IPS DF 6.9 (cell line): ENCODE data around the gene NIPA2.

Experiments
- DNase-seq: peaks from one replicate; pipeline ENCODE4 v3.0.0-alpha.2; 2013; ENCODE audit warnings: low read depth, low spot score
- H3K27ac ChIP-seq: one replicate; pipeline ENCODE4 v1.5.1; 2013; ENCODE audit warnings: low read length, control low read depth
- H3K27me3 ChIP-seq: 2 replicates; pipeline ENCODE4 v1.6.1; 2013; ENCODE audit warnings: mild to moderate bottlenecking, low read length; ENCODE audit not compliant: control insufficient read depth, insufficient read depth
- H3K36me3 ChIP-seq: 2 replicates; pipeline ENCODE4 v1.6.1; 2013; ENCODE audit warnings: low read length; ENCODE audit not compliant: control insufficient read depth, insufficient read depth
- H3K4me1 ChIP-seq: 2 replicates; pipeline ENCODE4 v1.6.1; 2013; ENCODE audit warnings: low read length; ENCODE audit not compliant: control insufficient read depth, insufficient read depth
- H3K4me3 ChIP-seq: 2 replicates; pipeline ENCODE4 v1.5.1; 2013; ENCODE audit warnings: mild to moderate bottlenecking, low read length
- H3K9me3 ChIP-seq: 2 replicates; pipeline ENCODE4 v1.6.1; 2013; ENCODE audit warnings: low read length, inconsistent platforms; ENCODE audit not compliant: control insufficient read depth, insufficient read depth
- WGBS: extraction: QIAGEN DNeasy Blood & Tissue Kit; methylation state at CpG from one replicate; pipeline ENCODE4 v1.1.7; 2013; ENCODE audit warnings: mixed read lengths, missing lambda C conversion rate; ENCODE audit not compliant: insufficient read length, insufficient coverage; 5-methylcytosine and 5-hydroxymethylcytosine counted together

NIPA2 gene

GRCh38 chr15:22874256-22874655 lies 35.8 kb downstream of the NIPA2 start:
- WGBS: no CpG with 5 or more reads among the region's 8 CpGs
- no peak for DNase-seq
- no peaks in the 10 kb centered on the region for H3K9me3 ChIP-seq
- H3K4me3 ChIP-seq: no peak overlapping the region
- H3K27ac ChIP-seq: no peak overlapping the region
- peaks cover 5% of the 10 kb centered on the region; the same call in 1 of the 2 replicates for H3K4me1 ChIP-seq
- no peaks in the 10 kb centered on the region; the same call in 1 of the 2 replicates for H3K36me3 ChIP-seq
- H3K27me3 ChIP-seq: no peaks in the 10 kb centered on the region

- H3K4me3 ChIP-seq: no peak overlapping the region
- H3K27me3 ChIP-seq: no peaks in the 10 kb centered on the region
- no peak for DNase-seq
- H3K36me3 ChIP-seq: no peaks in the 10 kb centered on the region; the same call in 1 of the 2 replicates
- peaks cover 5% of the 10 kb centered on the region; the same call in 1 of the 2 replicates for H3K4me1 ChIP-seq
- no CpG with 5 or more reads among the region's 7 CpGs for WGBS
- H3K27ac ChIP-seq: no peak overlapping the region
- no peaks in the 10 kb centered on the region for H3K9me3 ChIP-seq
Observed at GRCh38 chr15:22874966-22875365, 36.5 kb downstream of the NIPA2 start.

- WGBS: no CpG with 5 or more reads among the region's 5 CpGs
- DNase-seq: no peak
- H3K27me3 ChIP-seq: no peaks in the 10 kb centered on the region
- peaks cover 5% of the 10 kb centered on the region; the same call in 1 of the 2 replicates for H3K4me1 ChIP-seq
- no peak overlapping the region for H3K27ac ChIP-seq
- no peak overlapping the region for H3K4me3 ChIP-seq
- peaks cover 3% of the 10 kb centered on the region; the same call in 1 of the 2 replicates for H3K36me3 ChIP-seq
- H3K9me3 ChIP-seq: no peaks in the 10 kb centered on the region
Observed at GRCh38 chr15:22877117-22877516, 38.7 kb downstream of the NIPA2 start.

GRCh38 chr15:22877607-22878006 lies 39.1 kb downstream of the NIPA2 start:
- peaks cover 3% of the 10 kb centered on the region; the same call in 1 of the 2 replicates for H3K36me3 ChIP-seq
- no CpG with 5 or more reads among the region's 8 CpGs for whole genome bisulfite sequencing

GRCh38 chr15:22878103-22878502 lies 39.6 kb downstream of the NIPA2 start:
- H3K4me3 ChIP-seq: no peak overlapping the region
- peaks cover 5% of the 10 kb centered on the region; the same call in 1 of the 2 replicates for H3K36me3 ChIP-seq
- H3K27me3 ChIP-seq: no peaks in the 10 kb centered on the region
- H3K9me3 ChIP-seq: no peaks in the 10 kb centered on the region
- H3K4me1 ChIP-seq: peaks cover 5% of the 10 kb centered on the region; the same call in 1 of the 2 replicates
- no peak overlapping the region for H3K27ac ChIP-seq
- no peak for DNase-seq
- WGBS: no CpG with 5 or more reads among the region's 10 CpGs

More at GRCh38 chr15:22877607-22878006, 39.1 kb downstream of the NIPA2 start:
- Histone ChIP-seq H3K9me3 (no peaks in the 10 kb centered on the region), H3K4me1 (peaks cover 5% of the 10 kb centered on the region; the same call in 1 of the 2 replicates), H3K27ac (no peak overlapping the region), H3K27me3 (no peaks in the 10 kb centered on the region), H3K4me3 (no peak overlapping the region)
- no peak for DNase-seq

GRCh38 chr15:22880068-22880980 lies 41.9 kb downstream of the NIPA2 start:
- H3K4me3 ChIP-seq: no peak overlapping the region
- no peaks in the 10 kb centered on the region for H3K4me1 ChIP-seq
- no peaks in the 10 kb centered on the region for H3K9me3 ChIP-seq
- H3K27me3 ChIP-seq: no peaks in the 10 kb centered on the region
- WGBS: no CpG with 5 or more reads among the region's 33 CpGs
- H3K27ac ChIP-seq: no peak overlapping the region
- H3K36me3 ChIP-seq: peaks cover 5% of the 10 kb centered on the region; the same call in 1 of the 2 replicates
- DNase-seq: no peak

GRCh38 chr15:22880981-22881738 lies 42.7 kb downstream of the NIPA2 start:
- Histone ChIP-seq H3K36me3 (peaks cover 5% of the 10 kb centered on the region; the same call in 1 of the 2 replicates), H3K9me3 (no peaks in the 10 kb centered on the region), H3K4me1 (no peaks in the 10 kb centered on the region), H3K27me3 (no peaks in the 10 kb centered on the region), H3K4me3 (no peak overlapping the region), H3K27ac (no peak overlapping the region)
- DNase-seq: no peak
- WGBS: no CpG with 5 or more reads among the region's 19 CpGs

GRCh38 chr15:22881739-22882440 lies 43.4 kb downstream of the NIPA2 start:
- Histone ChIP-seq H3K36me3 (peaks cover 5% of the 10 kb centered on the region; the same call in 1 of the 2 replicates), H3K27me3 (no peaks in the 10 kb centered on the region), H3K27ac (no peak overlapping the region), H3K4me1 (no peaks in the 10 kb centered on the region), H3K9me3 (no peaks in the 10 kb centered on the region), H3K4me3 (no peak overlapping the region)
- WGBS: no CpG with 5 or more reads among the region's 25 CpGs
- DNase-seq: no peak

- DNase-seq: no peak
- Histone ChIP-seq H3K27ac (no peak overlapping the region), H3K27me3 (no peaks in the 10 kb centered on the region), H3K36me3 (peaks cover 5% of the 10 kb centered on the region; the same call in 1 of the 2 replicates), H3K9me3 (no peaks in the 10 kb centered on the region), H3K4me1 (no peaks in the 10 kb centered on the region), H3K4me3 (no peak overlapping the region)
- no CpG with 5 or more reads among the region's 13 CpGs for WGBS
Observed at GRCh38 chr15:22883196-22883595, 44.7 kb downstream of the NIPA2 start.

GRCh38 chr15:22884344-22884743 lies 45.9 kb downstream of the NIPA2 start:
- Histone ChIP-seq H3K4me1 (no peaks in the 10 kb centered on the region), H3K27me3 (no peaks in the 10 kb centered on the region), H3K27ac (no peak overlapping the region), H3K36me3 (peaks cover 5% of the 10 kb centered on the region; the same call in 1 of the 2 replicates), H3K9me3 (no peaks in the 10 kb centered on the region), H3K4me3 (no peak overlapping the region)
- DNase-seq: no peak
- no CpG with 5 or more reads among the region's 1 CpG for WGBS
